Skeletal muscle tissue (tissue), 4 donors: Measurements from ENCODE around the gene UTP18. TPM values are rescaled to one million over a fixed set of nuclear protein-coding genes. Genes with fewer than 3 reads are reported as not detected.
"Not testable (repeated sequence)": the region's sequence is repeated elsewhere in the genome, so short reads cannot be mapped to it uniquely, and the experiment has no call there.

Experiments used
- H3K27ac ChIP-seq: one replicate; pipeline ENCODE4 v1.7.0; 2013; ENCODE audit warnings: mild to moderate bottlenecking, low read depth, low read length, inconsistent platforms
- H3K27me3 ChIP-seq, 3 donors: one replicate each; pipeline ENCODE4 v1.7.0; 2013; ENCODE audit warnings: low read length in 3 of 3; ENCODE audit not compliant: control insufficient read depth in 3 of 3, insufficient read depth in 3 of 3
- H3K36me3 ChIP-seq, 3 donors: one replicate each; pipeline ENCODE4 v1.7.0; 2013; ENCODE audit warnings: low read length in 3 of 3; ENCODE audit not compliant: control insufficient read depth in 3 of 3, insufficient read depth in 3 of 3
- H3K4me1 ChIP-seq, 3 donors: one replicate each; pipeline ENCODE4 v1.7.0; 2013; ENCODE audit warnings: low read length in 3 of 3, mild to moderate bottlenecking in 3 of 3; ENCODE audit not compliant: control insufficient read depth in 3 of 3, insufficient read depth in 3 of 3
- H3K4me3 ChIP-seq, 3 donors: one replicate each; pipeline ENCODE4 v1.7.0; 2013; ENCODE audit warnings: low read length in 3 of 3
- H3K9ac ChIP-seq, 3 donors: one replicate each; pipeline ENCODE4 v1.7.0; 2013; ENCODE audit warnings: low read length in 3 of 3, mild to moderate bottlenecking in 3 of 3, moderate library complexity in 2 of 3, low read depth in 1 of 3
- H3K9me3 ChIP-seq, 3 donors: one replicate each; pipeline ENCODE4 v1.7.0; 2013; ENCODE audit warnings: low read length in 3 of 3; ENCODE audit not compliant: control insufficient read depth in 3 of 3
- total RNA-seq: library from RNA; depleted of rRNA; stranded (reverse); fragments of >200 nt; gene quantifications from one replicate; pipeline ENCODE4 v1.2.3, GENCODE V29; 2014
- donor health status: Osteomylitis.

Gene UTP18
- total RNA-seq, 1 donor from 2014 or later: 24.0 TPM

DNA sequence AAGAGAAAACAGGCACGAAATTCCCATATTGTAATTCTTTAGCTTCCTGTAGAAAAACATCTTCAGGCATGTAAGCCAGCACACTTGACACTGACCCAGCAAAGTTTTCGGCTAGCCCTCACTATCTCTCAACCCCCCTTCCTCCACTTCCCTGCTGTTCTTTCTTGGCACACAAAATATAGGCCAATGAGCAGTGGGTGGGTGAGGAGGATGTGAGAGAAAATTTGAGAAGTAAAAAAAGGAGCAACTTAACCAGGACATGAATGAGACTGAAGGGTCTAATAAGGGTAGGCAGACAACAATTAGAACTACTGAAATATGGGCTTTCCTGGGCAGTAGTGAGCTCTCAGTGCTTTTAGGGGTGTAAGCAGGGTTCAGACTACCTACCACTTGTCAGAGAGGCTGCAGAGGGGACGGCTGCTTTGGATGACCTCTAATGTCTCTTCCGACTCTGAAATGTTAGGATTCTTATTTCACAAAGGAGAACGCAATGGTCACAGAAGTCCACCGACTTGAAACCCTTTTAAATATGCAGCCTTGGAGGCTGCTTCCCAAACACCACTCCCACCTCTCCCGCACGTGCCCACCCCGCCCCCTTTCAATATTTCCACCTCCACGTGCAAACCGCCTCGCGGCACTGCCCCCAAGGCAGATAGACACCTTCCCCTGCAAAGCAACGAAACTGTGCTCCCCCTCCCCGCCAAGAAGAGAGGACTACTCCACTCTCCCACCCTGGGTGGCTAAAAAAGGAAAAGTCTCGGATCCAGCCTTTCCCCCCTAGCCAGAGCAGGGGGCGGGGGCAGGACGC is 1.4 kb upstream of the UTP18 start:
- Histone ChIP-seq H3K4me1 (peaks cover 23 to 39% (median 28%) of the 10 kb centered on the region in 3 donors), H3K36me3 (peaks cover 5 to 9% (median 8%) of the 10 kb centered on the region in 3 donors), H3K27ac (peak overlapping the region; percentile 97), H3K9ac (peak overlapping the region; percentile 93 to 99 (median 97)), H3K9me3 (no peaks in the 10 kb centered on the region), H3K27me3 (no peaks in the 10 kb centered on the region), H3K4me3 (peak overlapping the region; percentile 84 to 100 (median 93))

- peak within 1 kb of the TSS; percentile 97 for H3K27ac ChIP-seq
- H3K9me3 ChIP-seq: no peaks in the 10 kb centered on the region
- no peaks in the 10 kb centered on the region for H3K27me3 ChIP-seq
- H3K9ac ChIP-seq: peak within 1 kb of the TSS; percentile 93 to 99 (median 97)
- H3K4me1 ChIP-seq: peaks cover 23 to 39% (median 28%) of the 10 kb centered on the region in 3 donors
- H3K36me3 ChIP-seq: peaks cover 5 to 9% (median 8%) of the 10 kb centered on the region in 3 donors
- H3K4me3 ChIP-seq: peak within 1 kb of the TSS; percentile 84 to 100 (median 93)
Measured at GRCh38 chr17:51259564-51260236, 646 bp upstream of the UTP18 start, which contains the start of gene MBTD1. MBTD1 (minus strand) TSS chr17:51260049; CDS start chr17:51225161, 34,888 bp downstream.

DNA sequence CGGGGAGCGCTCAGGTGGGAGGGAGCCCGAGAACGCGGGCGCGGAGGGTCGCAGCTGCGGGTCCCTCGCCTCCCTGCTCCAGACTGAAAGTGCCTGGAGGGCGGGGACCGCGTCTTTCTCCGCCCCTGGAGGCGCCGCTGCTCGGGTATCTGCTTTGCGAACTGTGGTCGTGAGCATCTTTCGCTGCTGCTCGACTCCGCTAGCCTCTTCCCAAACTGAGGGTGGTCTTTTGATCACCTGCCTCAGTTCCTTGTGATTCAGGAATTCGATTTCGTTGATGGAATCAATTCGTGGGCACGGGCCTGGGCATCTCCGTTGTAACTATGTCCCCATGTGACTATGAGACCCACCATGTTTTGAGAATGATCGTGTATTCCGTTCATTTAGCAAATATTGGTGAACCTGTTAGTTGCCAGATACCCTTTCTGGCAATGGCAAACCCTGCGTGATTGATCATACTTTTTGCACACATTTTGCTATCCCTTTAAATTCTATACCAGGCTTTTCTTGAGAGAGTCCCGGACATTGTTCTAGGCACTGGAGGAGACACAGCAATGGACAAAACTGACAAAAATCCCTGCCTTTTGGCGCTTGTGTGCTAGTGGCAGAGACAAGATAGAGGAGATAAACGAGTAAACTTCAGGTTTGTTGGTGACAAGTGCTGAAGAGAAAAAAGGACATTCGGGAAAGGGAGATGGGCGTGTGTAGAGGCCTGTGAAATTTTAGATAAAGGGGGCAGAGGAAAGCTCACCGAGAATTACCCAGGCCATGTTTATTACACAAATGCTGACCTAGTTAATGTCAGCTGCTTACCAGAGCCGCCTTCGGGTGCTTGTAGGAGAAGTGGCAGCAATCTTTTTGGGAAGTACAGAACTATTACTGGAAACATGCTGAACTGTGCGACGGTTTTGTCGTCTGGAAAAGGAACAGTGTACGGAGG is 948 bp downstream of the UTP18 start:
- Histone ChIP-seq H3K4me1 (peaks cover 23 to 39% (median 28%) of the 10 kb centered on the region in 3 donors), H3K36me3 (peaks cover 5 to 16% (median 14%) of the 10 kb centered on the region in 3 donors), H3K27ac (peak overlapping the region; percentile 97), H3K4me3 (peak overlapping the region; percentile 84 to 100 (median 88)), H3K9ac (peak overlapping the region; percentile 79 to 97 (median 93)), H3K9me3 (no peaks in the 10 kb centered on the region), H3K27me3 (no peaks in the 10 kb centered on the region)

DNA sequence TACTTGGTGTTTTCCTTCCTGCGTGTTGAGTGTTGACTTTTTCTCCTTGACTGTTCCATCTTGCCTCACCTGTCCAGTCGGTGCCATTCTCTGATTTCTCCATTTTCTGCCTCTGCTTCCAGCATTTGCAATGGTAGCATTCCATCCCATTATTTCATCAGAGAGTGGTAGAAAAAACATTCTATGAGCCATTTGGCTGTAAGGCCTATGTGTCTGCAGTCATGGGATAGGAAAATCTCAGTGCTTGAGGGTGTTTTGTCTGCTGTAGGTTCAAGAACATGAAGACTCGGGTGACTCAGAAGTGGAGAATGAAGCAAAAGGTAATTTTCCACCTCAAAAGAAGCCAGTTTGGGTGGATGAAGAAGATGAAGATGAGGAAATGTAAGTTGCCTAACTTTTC is 2.7 kb downstream of the UTP18 start:
- no peaks in the 10 kb centered on the region for H3K9me3 ChIP-seq
- H3K36me3 ChIP-seq: peaks cover 10 to 23% (median 20%) of the 10 kb centered on the region in 3 donors
- H3K27ac ChIP-seq: no peak overlapping the region
- no peaks in the 10 kb centered on the region for H3K27me3 ChIP-seq
- H3K4me3 ChIP-seq: no peak overlapping the region
- H3K9ac ChIP-seq: no peak overlapping the region
- peaks cover 20 to 31% (median 20%) of the 10 kb centered on the region in 3 donors for H3K4me1 ChIP-seq

- H3K9me3 ChIP-seq, H3K4me3 ChIP-seq, H3K27ac ChIP-seq, H3K27me3 ChIP-seq, H3K9ac ChIP-seq: not testable (repeated sequence)
- Histone ChIP-seq H3K36me3 (peaks cover 17 to 37% (median 29%) of the 10 kb centered on the region in 3 donors), H3K4me1 (peaks cover 10 to 18% (median 10%) of the 10 kb centered on the region in 3 donors)
Measured at GRCh38 chr17:51264466-51264865, 4.1 kb downstream of the UTP18 start.

DNA sequence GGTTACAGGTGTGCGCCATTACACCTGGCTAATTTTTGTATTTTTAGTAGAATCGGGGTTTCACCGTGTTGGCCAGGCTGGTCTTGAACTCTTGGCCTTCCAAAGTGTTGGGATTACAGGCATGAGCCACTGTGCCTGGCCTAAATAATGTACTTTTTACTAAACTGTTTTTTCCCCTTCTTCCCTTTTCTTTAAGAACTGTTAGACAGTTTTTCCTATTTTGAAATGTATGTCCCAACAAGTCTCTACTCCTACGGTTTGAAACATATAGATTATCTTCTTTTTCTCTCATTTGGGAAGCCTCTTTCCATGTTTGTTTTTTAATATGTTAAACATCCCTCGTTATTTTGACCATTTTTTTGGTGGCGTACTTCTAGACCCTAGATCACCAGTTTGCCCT is 9.6 kb downstream of the UTP18 start:
- peaks cover 16 to 49% (median 36%) of the 10 kb centered on the region in 3 donors for H3K36me3 ChIP-seq
- H3K4me1 ChIP-seq: no peaks in the 10 kb centered on the region
- no peak overlapping the region for H3K9ac ChIP-seq
- no peak overlapping the region for H3K4me3 ChIP-seq
- no peaks in the 10 kb centered on the region for H3K9me3 ChIP-seq
- H3K27me3 ChIP-seq: no peaks in the 10 kb centered on the region
- H3K27ac ChIP-seq: no peak overlapping the region

- H3K9me3 ChIP-seq: no peaks in the 10 kb centered on the region
- no peaks in the 10 kb centered on the region for H3K4me1 ChIP-seq
- no peak overlapping the region for H3K4me3 ChIP-seq
- no peaks in the 10 kb centered on the region for H3K27me3 ChIP-seq
- peaks cover 16 to 49% (median 36%) of the 10 kb centered on the region in 3 donors for H3K36me3 ChIP-seq
- no peak overlapping the region for H3K27ac ChIP-seq
- H3K9ac ChIP-seq: no peak overlapping the region
Measured at GRCh38 chr17:51270636-51271035, 10.3 kb downstream of the UTP18 start.

DNA sequence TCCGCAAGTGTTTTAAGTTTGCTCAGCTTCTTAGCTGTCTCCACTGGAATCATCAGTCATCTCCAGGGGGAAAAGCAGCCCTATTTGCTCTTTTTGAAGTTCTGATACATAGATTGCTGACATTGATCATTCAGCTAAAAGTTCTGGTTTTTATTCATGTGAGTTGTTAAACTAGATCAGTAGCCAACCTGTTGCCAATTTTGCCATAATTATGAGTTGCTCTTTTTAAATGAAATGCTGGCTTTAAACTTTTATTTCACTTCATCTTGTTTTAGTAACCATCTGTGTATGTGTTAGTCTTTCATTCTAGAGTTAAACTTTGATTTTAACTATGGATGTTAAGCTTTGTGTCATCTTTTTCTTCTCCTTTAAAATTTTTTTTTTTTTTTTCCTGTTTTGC is 12.5 kb downstream of the UTP18 start:
- Histone ChIP-seq H3K9ac (no peak overlapping the region), H3K36me3 (peaks cover 24 to 55% (median 43%) of the 10 kb centered on the region in 3 donors)

GRCh38 chr17:51275381-51275780 is 15.0 kb downstream of the UTP18 start:
- no peaks in the 10 kb centered on the region for H3K27me3 ChIP-seq
- no peaks in the 10 kb centered on the region for H3K4me1 ChIP-seq

More for the DNA sequence above, 12.5 kb downstream of the UTP18 start:
- no peaks in the 10 kb centered on the region for H3K27me3 ChIP-seq
- no peak overlapping the region for H3K4me3 ChIP-seq
- no peaks in the 10 kb centered on the region for H3K4me1 ChIP-seq
- no peak overlapping the region for H3K27ac ChIP-seq
- no peaks in the 10 kb centered on the region for H3K9me3 ChIP-seq

More at GRCh38 chr17:51275381-51275780, 15.0 kb downstream of the UTP18 start:
- H3K27ac ChIP-seq: no peak overlapping the region
- no peak overlapping the region for H3K4me3 ChIP-seq
- H3K9me3 ChIP-seq: no peaks in the 10 kb centered on the region
- H3K36me3 ChIP-seq: peaks cover 16 to 52% (median 50%) of the 10 kb centered on the region in 3 donors
- no peak overlapping the region for H3K9ac ChIP-seq
